Activated effector memory CD4-positive, alpha-beta T cell treated with anti-CD3 and anti-CD28 coated beads, Interleukin-2, amount 50 U/mL, for 16 hours (primary cell): ENCODE results near the gene SIN3B.

Experiments used
- DNase-seq: peaks from one replicate; pipeline ENCODE4 v3.0.0-alpha.2; 2020

SIN3B gene

DNA sequence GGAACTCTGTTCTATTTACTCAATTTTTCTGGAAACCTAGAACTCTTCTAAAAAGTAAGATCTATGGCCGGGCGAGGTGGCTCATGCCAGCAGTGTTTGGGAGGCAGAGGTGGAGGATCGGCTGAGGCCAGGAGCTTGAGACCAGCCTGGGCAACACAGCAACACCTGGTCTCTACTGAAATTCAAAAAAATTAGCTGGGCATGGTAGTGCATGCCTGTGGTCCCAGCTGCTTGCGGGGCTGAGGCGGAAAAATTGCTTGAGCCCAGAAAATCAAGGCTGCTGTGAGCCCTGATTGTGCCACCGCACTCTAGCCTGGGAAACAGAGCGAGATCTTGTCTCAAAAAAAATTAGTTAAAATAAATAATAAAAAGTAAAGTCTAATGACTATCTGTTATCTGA is 88.2 kb downstream of the SIN3B start:
- peak; percentile 10 for DNase-seq

DNA sequence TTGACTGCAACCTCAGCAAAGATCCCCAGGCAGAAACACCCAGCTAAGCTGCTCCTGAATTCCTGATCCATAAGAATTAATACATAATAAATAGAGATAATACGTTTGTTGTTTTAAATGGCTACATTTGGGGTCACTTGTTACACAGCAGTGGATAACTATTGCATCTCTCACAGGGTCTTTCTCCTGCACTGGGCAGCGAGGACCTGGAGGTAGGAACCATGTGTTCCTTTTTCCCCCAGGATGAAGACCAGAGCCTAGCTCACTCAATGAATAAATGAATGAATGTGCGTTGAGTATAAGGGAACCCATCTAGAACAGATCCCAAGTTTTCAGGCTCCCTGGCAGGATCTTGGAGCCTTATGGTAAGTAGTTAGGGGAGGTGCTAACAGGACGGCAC is 90.3 kb downstream of the SIN3B start:
- DNase-seq = no peak

DNA sequence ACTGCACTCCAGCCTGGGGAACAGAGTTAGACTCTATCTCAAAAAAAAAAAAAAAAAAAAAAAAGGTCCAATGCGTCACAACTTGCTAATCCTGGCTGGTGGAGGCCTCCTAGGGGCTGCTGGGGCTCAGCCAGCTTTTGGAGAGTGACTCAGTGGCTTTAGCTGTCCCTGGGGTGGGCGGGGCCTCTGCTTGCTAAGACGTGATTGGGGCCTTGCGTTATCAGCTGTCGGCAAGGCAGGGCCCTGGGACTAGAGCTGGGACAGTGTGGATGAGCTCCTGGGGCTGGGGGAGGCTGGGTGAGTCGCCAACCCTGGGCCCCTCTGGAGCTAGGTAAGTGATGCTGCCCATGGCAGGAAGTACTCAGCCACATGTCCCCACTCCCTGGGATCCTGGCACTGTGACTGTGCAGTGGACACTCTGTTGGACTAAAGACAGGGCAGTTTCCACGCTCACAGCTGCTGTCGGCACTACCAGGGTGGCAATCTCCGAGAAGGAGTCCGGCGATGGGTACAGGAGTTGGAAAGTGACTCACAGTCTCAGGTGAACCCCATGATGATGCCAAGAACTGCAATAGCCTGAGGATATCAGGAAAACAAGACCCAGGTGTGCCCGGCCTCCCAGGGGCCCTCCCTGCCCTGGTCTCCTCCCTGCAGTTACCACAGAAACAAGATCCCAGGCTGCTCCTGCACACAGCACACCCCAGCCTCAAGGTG is 91.8 kb downstream of the SIN3B start:
- DNase-seq = no peak

DNA sequence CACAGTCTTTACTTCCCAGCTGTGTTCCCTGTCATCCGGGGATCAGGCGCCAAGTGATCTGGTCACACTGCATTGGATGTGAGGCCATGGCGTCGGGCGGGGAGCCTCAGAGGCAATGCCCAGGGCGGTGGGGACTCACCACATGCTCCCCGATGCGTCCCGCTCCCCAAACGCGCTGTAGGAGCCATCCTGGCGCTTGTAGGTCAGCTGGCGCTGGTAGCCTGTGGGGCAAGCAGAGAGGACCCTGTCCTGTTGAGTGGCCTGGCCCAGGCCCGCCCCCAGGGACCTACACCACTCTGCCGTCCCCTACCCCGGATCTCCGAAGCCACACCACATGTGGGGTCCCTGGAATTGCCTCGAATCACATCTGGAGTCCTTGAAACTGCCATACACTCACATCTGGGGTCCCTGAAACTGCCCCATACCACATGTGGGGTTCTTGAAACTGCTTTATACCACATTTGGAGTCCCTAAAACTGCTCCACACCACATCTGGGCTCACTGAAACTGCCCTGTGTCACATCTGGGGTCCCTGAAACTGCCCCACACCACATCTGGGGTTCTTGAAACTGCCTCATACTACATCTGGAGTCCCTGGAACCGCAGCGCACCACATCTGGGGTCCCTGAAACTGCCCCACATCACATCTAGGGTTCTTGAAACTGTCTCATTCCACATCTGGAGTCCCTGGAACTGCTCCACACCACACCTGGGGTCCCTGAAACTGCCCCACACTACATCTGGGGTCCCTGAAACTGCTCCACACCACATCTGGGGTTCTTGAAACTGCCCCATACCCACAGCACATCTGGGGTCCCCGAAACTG is 92.8 kb downstream of the SIN3B start:
- no peak for DNase-seq

DNA sequence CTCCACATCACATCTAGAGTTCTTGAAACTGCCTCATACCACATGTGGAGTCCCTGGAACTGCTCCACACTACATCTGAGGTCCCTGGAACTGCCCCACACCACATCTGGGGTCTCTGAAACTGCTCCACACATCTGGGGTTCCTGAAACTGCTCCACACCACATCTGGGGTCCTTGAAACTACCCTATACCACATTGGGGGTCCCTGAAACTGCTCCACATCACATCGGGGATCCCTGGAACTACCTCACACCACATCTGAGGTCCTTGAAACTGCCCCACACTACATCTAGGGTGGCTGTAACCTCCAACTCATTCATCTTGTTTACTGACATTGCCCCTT is 93.4 kb downstream of the SIN3B start:
- no peak for DNase-seq

DNA sequence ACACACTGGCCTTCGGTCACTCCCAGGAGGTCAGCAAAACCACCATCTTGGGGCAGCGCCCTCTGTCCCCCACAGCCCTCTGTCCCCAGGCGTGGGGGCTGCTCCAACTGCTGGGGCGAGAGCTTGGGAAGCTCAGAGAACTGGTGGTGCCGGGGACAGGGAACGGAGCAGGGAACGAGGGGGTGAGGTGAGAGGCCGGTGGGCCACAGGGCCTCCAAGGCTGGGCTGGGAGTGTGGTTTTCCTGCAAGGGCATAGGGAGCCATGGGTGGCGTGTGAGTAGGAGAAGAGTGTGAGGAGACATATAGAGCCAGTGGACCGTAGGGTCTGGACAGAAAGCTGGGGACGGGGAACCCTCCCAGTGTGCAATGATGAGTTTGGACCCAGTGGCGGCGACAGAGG is 93.8 kb downstream of the SIN3B start:
- DNase-seq = no peak

DNA sequence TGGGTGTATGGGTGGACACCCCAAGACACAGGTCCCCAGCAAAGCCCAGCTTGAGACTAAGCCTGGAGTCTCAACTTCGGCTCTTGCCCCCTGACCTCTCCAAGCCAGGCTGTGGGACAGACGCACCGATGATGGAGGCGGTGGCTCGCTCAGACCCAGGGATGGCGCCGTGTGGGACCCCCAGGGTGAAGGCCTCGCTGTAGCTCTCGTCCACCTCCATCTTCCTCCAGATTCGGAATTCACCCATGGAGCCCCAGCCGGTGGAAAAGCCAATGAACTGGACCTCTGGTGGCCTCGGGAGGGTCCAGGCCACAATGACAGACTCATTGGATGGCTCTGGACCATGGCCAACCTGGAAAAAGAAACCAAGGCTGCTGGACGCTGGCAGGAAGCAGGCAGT is 98.7 kb downstream of the SIN3B start:
- DNase-seq = peak; percentile 45

DNA sequence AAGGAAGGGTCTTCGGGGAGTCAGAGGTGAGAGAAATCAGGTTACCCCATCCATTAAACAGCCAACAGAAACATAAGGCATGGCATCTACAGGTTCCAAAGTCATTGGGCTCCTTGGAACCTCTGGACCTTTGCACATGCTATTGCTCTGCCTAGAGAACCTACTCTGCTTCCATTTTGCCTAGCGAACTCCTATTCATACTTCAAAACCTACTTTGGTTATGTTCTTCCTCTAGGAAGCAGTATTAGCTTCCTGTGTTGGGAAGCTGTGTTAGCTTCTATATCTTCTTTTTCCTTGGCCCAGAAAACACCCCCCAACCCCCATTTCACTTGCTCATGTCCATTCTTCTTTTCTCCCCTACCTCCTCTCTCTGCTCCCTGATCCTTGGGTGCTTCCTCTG is 99.2 kb downstream of the SIN3B start:
- no peak for DNase-seq

DNA sequence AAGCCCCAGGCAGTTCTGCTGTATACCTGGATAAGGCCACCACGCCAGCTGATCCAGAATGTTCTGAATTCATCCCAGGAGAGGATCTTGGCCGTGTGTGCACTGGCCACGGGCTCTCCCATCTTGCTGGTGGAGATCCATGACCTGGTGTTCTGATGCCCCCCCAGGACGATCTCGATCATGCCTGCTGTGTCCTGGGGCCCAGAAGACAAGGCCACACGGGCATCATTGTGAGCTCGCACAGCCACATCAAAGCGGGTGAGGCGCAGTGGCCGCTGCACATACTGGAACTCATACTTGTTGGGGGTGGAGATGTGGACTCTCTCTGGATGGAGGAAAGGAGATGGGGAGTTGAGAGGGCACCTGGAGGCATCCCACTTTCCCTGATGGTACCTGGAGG is 99.7 kb downstream of the SIN3B start:
- DNase-seq = peak; percentile 44
